IPS-11a (cell line): ENCODE data around the gene RPL37A.

Source experiments
- H3K4me3 ChIP-seq: one replicate; pipeline ENCODE4 v1.5.1; 2013; ENCODE audit warnings: low read depth, low read length, control low read depth

RPL37A gene

GRCh38 chr2:216546241-216546640 lies 47.6 kb downstream of the RPL37A start:
- H3K4me3 ChIP-seq: no peak overlapping the region

- no peak overlapping the region for H3K4me3 ChIP-seq
These were observed 48.2 kb downstream of the RPL37A start for GRCh38 chr2:216546641-216547403.

- H3K4me3 ChIP-seq: no peak overlapping the region
These were observed 50.3 kb downstream of the RPL37A start for GRCh38 chr2:216548901-216549331.

- H3K4me3 ChIP-seq: no peak overlapping the region
These were observed 51.5 kb downstream of the RPL37A start for GRCh38 chr2:216549926-216550690.

- H3K4me3 ChIP-seq: no peak overlapping the region
These were observed 52.8 kb downstream of the RPL37A start for GRCh38 chr2:216551234-216552068.

- no peak overlapping the region for H3K4me3 ChIP-seq
These were observed 54.4 kb downstream of the RPL37A start for GRCh38 chr2:216553093-216553478.
